Panc1 (cell line): ENCODE results near the gene CCDC83. TPM values are rescaled to one million over a fixed set of nuclear protein-coding genes. Genes with fewer than 3 reads are reported as not detected.

Experiments
- ATAC-seq: fragments of 200-7000 bp; cut with Tn5 transposase; 2 replicates; pipeline ENCODE4 v1.9.1; 2020; ENCODE audit warnings: mild to moderate bottlenecking, moderate library complexity
- BruUV-seq: library from RNA; stranded (reverse); fragments of 400-500 nt; replicated peaks from 2 replicates; lab custom pipeline; 2021; lab: Mats Ljungman, UMichigan
- CTCF ChIA-PET: fragments of 300-600 bp; sonication (Branson Sonifier 250); formaldehyde crosslinking; loops from one replicate; lab custom pipeline; 2022; ENCODE audit warnings: antibody characterized with exemption; lab: Charles Lee
- POLR2A ChIA-PET: fragments of 300-600 bp; sonication (Branson Sonifier 250); formaldehyde crosslinking; loops from one replicate; lab custom pipeline; 2022; ENCODE audit warnings: antibody characterized with exemption; lab: Charles Lee
- DNase-seq: peaks from one replicate; pipeline ENCODE4 v3.0.0-alpha.2; 2010; ENCODE audit warnings: low read depth, low spot score
- H3K27ac ChIP-seq: 2 replicates; pipeline ENCODE4 v1.5.1; 2011; ENCODE audit warnings: mild to moderate bottlenecking, low read length, inconsistent platforms
- H3K27me3 ChIP-seq: fragments of 200-500 bp; sonication (Bioruptor generic); 2 replicates; pipeline ENCODE4 v1.6.0; 2014; ENCODE audit warnings: low read length, inconsistent platforms; ENCODE audit not compliant: control insufficient read depth, insufficient read depth
- H3K36me3 ChIP-seq: fragments of 200-500 bp; sonication (Bioruptor generic); 2 replicates; pipeline ENCODE4 v1.5.1; 2014; ENCODE audit warnings: inconsistent platforms, mild to moderate bottlenecking, low read length, moderate library complexity; ENCODE audit not compliant: control insufficient read depth, insufficient read depth
- H3K4me1 ChIP-seq: 2 replicates; pipeline ENCODE4 v1.5.1; 2011; ENCODE audit warnings: inconsistent platforms, mild to moderate bottlenecking, low read length, moderate library complexity; ENCODE audit not compliant: control insufficient read depth, insufficient read depth
- H3K4me3 ChIP-seq, 2 experiments: 2 replicates each; pipeline ENCODE4 v1.5.1; 2011 to 2012; ENCODE audit warnings: low read depth in 2 of 2, low read length in 2 of 2, mild to moderate bottlenecking in 2 of 2, inconsistent platforms in 1 of 2, moderate library complexity in 1 of 2
- H3K9me3 ChIP-seq: fragments of 200-500 bp; sonication (Bioruptor generic); 2 replicates; pipeline ENCODE4 v1.5.1; 2014; ENCODE audit warnings: low read depth, mild to moderate bottlenecking, inconsistent platforms, low read length, moderate library complexity; ENCODE audit not compliant: control insufficient read depth, insufficient read depth
- CTCF ChIP-seq: fragments of 450-650 bp; IDR thresholded peaks from 2 replicates; pipeline ENCODE4 v1.5.1; 2017; ENCODE audit warnings: mild to moderate bottlenecking
- POLR2AphosphoS5 ChIP-seq: IDR thresholded peaks from 2 replicates; pipeline ENCODE4 v1.6.1; 2012; ENCODE audit warnings: mild to moderate bottlenecking, low read depth, low read length, moderate library complexity
- REST ChIP-seq, 2 experiments: IDR thresholded peaks; 2 replicates each; pipeline ENCODE4 v1.6.1; 2011 to 2012; ENCODE audit warnings: low read depth in 2 of 2, control low read depth in 1 of 2, low read length in 1 of 2, mild to moderate bottlenecking in 1 of 2, moderate library complexity in 1 of 2; ENCODE audit not compliant: insufficient read depth in 1 of 2
- SIN3A ChIP-seq: IDR thresholded peaks from 2 replicates; pipeline ENCODE4 v1.6.1; 2012; ENCODE audit warnings: low read depth, mild to moderate bottlenecking, low read length, moderate library complexity, borderline replicate concordance; ENCODE audit not compliant: insufficient read depth
- TCF7L2 ChIP-seq: IDR thresholded peaks from 2 replicates; pipeline ENCODE4 v1.6.1; 2011; ENCODE audit warnings: mild to moderate bottlenecking, low read depth, low read length, inconsistent platforms
- in situ Hi-C: cut with HindIII; loops from 2 replicates; pipeline ENCODE4 v1.10.0; 2016; ENCODE audit warnings: low sequenced_read_pairs, low pct_unique_long_range_greater_than_20kb
- intact Hi-C: fragments of 100-400 bp; cut with micrococcal nuclease; formaldehyde crosslinking; loops from one replicate; pipeline ENCODE4 v1.10.0; 2022; ENCODE audit not compliant: unreplicated experiment
- total RNA-seq: library from RNA; stranded (reverse); gene quantifications from one replicate; pipeline ENCODE4 v1.2.1, GENCODE V29; 2021; ENCODE audit not compliant: unreplicated experiment

The CCDC83 gene
- total RNA-seq, 1 experiment from 2014 or later: not detected

- POLR2A ChIA-PET: no interaction called here
- no TSS peak for BruUV-seq
- Histone ChIP-seq H3K36me3 (no peaks in the 10 kb centered on the region), H3K9me3 (no peaks in the 10 kb centered on the region), H3K4me1 (no peaks in the 10 kb centered on the region), H3K4me3 (no peak overlapping the region), H3K27me3 (no peaks in the 10 kb centered on the region), H3K27ac (no peak overlapping the region)
- in situ Hi-C loops: no loop called here
- TF ChIP-seq POLR2AphosphoS5 (no peak), REST (IDR thresholded peaks at IDR 0.05; ENCODE audit: insufficient read depth in 1 of 2, low read depth in 2 of 2, low read length in 1 of 2) (0 out of 4 replicates have a peak, but pooled peaks of 1 of the 2 experiments have one; percentile 26), CTCF (peak; percentile 73), SIN3A (no peak), TCF7L2 (no peak)
- ATAC-seq (peak; percentile 79), DNase-seq (no peak)
- CTCF ChIA-PET: no interaction called here
- intact Hi-C loops: loop anchor here (5.0 to 10.0 kb wide), 2 partner anchors 276 to 353 kb away; no protein-coding TSS in a partner anchor
Measured at GRCh38 chr11:85941380-85941973, 86.3 kb downstream of the CCDC83 start.

- Histone ChIP-seq H3K4me1 (no peaks in the 10 kb centered on the region), H3K4me3 (no peak overlapping the region), H3K27ac (no peak overlapping the region), H3K27me3 (no peaks in the 10 kb centered on the region), H3K9me3 (no peaks in the 10 kb centered on the region), H3K36me3 (no peaks in the 10 kb centered on the region)
- intact Hi-C loops (loop anchor here (10.0 kb wide), 1 partner anchor 350 kb away; no protein-coding TSS in a partner anchor), in situ Hi-C loops (no loop called here)
- TF ChIP-seq TCF7L2 (no peak), SIN3A (no peak), CTCF (no peak), POLR2AphosphoS5 (no peak)
- DNase-seq (no peak), ATAC-seq (no peak)
- ChIA-PET CTCF (no interaction called here), POLR2A (no interaction called here)
- no TSS peak for BruUV-seq
Measured at GRCh38 chr11:85945296-85945695, 90.1 kb downstream of the CCDC83 start.
